ENCODE measurements around the gene TRIM15. TPM values are rescaled to one million over a fixed set of nuclear protein-coding genes. Genes with fewer than 3 reads are reported as not detected.

The TRIM15 gene
- total RNA-seq, 4 donors from 2014 or later: not detected

- TF ChIP-seq, protein P1, sequence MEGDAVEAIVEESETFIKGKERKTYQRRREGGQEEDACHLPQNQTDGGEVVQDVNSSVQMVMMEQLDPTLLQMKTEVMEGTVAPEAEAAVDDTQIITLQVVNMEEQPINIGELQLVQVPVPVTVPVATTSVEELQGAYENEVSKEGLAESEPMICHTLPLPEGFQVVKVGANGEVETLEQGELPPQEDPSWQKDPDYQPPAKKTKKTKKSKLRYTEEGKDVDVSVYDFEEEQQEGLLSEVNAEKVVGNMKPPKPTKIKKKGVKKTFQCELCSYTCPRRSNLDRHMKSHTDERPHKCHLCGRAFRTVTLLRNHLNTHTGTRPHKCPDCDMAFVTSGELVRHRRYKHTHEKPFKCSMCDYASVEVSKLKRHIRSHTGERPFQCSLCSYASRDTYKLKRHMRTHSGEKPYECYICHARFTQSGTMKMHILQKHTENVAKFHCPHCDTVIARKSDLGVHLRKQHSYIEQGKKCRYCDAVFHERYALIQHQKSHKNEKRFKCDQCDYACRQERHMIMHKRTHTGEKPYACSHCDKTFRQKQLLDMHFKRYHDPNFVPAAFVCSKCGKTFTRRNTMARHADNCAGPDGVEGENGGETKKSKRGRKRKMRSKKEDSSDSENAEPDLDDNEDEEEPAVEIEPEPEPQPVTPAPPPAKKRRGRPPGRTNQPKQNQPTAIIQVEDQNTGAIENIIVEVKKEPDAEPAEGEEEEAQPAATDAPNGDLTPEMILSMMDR (IDR thresholded peaks at IDR 0.05): no peak
- no peak for DNase-seq (ENCODE audit: low spot score)
- ATAC-seq (ENCODE audit: low FRiP score): no peak
These were observed 48.0 kb downstream of the TRIM15 start for GRCh38 chr6:30211306-30211705.

DNA sequence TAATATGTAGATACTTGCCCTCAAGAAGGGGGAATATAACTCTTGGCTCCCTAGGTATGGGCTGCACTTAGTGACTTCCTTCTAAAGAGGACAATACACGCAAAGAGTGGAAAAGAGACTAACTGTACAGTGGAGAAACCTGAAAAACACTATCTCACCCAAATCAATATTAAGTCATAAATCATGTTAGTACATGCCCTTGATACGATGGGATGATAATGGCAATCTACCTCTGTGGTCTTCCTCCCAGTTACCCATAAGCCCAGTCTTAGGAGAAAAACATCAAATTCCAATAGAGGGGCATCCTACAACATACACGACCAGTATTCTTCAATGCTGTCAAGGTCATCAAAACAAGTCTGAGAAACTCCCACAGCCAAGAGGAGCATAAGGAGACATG, 48.6 kb downstream of the TRIM15 start:
- TF ChIP-seq, protein P1 (IDR thresholded peaks at IDR 0.05): no peak
- no peak for DNase-seq (ENCODE audit: low spot score)
- ATAC-seq (ENCODE audit: low FRiP score): no peak

DNA sequence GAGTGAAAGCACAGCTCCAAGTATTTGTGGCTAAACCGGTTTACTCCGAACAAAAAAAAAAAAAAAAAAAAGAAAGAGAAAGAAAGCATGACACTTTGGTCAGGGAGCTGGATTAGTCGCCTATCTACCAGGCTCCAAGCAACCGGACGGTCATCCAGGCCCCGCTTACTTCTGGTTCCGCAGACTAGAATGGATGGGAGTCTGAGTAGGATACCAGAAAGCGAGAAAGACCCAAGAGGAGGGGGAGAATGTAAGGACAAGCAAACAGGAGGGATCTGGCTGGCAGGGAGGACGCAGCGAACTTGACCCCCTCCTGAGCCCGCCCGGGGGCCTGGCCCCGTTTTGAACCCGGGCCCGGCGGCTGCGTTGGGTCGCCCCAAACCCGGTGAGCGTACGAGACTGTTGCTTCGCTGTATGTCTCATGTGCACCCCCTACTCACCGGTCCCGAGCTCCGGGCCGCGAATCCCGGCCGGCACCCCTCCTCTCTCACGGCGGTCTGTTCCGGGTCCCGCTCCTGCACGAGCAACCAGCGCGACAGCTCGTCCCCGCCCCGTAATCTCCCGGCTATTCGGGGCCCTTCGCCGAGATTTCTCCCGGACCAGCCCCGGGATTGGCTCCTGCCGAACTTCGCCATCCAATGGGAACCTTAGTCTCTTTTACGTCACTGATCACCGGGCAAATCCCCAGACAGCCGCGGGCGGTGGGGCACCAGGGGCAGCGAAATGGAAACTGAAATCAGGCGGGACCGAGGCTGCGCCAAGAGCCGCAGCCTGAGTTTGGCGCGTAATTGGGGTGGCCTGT, 49.7 kb downstream of the TRIM15 start, which contains the start of gene TRIM26:
Gene TRIM26 (minus strand): TSS at position 542 of the 802 bp plus-strand sequence. CDS start 14,303 bp downstream, outside the sequence.
- TF ChIP-seq, protein P1 (IDR thresholded peaks at IDR 0.05): no peak
- DNase-seq (ENCODE audit: low spot score) (peak; percentile 80), ATAC-seq (ENCODE audit: low FRiP score) (peak; percentile 97)

DNA sequence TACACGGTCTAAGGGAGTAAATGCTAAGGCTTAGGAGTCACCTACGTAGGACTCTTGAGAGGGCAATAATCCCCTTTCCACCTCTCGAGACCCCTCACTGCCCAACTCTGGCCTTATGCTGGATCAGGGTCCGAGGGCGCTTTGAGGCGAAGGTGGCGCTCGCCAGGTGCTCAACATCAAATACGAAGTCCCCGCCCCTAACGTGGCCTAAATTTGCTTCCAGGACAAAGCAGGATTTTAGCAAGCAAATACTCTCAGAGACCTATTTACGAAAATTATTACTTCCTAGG, 50.3 kb downstream of the TRIM15 start:
- DNase-seq (ENCODE audit: low spot score): no peak
- no peak for ATAC-seq (ENCODE audit: low FRiP score)
- TF ChIP-seq, protein P1 (IDR thresholded peaks at IDR 0.05): no peak

- DNase-seq (ENCODE audit: low spot score): peak; percentile 30
- peak; percentile 87 for ATAC-seq (ENCODE audit: low FRiP score)
- TF ChIP-seq, protein P1 (IDR thresholded peaks at IDR 0.05): no peak
These were observed 50.8 kb downstream of the TRIM15 start for GRCh38 chr6:30213957-30214656.

DNA sequence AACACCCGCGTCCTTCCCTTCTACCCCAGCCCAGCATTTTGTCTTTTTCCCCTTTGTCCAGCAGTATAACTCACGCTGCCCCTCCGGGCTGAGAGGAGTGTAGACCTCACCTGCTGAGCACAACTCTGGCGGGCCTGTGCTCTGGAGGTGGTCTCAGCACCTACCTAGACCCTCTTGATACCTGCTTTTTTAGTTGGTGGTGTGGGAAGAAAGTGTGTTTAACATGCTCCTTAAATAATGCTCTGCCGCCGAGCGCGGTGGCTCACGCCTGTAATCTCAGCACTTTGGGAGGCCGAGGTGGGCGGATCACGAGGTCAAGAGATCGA, 51.3 kb downstream of the TRIM15 start:
- TF ChIP-seq, protein P1 (IDR thresholded peaks at IDR 0.05): no peak
- no peak for DNase-seq (ENCODE audit: low spot score)
- no peak for ATAC-seq (ENCODE audit: low FRiP score)

- TF ChIP-seq, protein P1 (IDR thresholded peaks at IDR 0.05): no peak
- DNase-seq (ENCODE audit: low spot score) (no peak), ATAC-seq (ENCODE audit: low FRiP score) (no peak)
These were observed 52.8 kb downstream of the TRIM15 start for GRCh38 chr6:30216096-30216495.
